ENCODE data around the gene PIK3R5. TPM values are rescaled to one million over a fixed set of nuclear protein-coding genes. Genes with fewer than 3 reads are reported as not detected.
A peak's percentile ranks its signal among the peaks of the same experiment; 100 is the strongest.

The PIK3R5 gene
- total RNA-seq, 1 donor from 2014 or later, result 2.5 TPM

DNA sequence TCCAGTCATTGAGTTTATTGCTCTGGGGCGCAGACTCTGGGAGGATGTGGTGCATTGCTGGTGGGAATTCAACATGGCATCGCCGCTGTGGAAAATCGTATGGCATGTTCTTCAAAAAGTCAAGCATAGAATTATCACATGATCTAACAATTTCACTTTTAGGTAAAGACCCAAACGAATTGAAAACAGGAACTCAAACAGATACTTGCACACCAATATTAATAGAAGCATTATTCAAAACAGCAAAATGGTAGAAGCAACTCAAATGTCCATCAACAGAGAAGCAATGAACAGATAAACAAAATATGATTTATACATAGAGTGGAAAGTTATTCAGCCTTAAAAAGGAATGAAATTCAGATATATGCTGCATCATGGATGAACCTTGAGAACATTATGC, 113.9 kb downstream of the PIK3R5 start:
- intact Hi-C loops (cut with DNase I), result no loop called here
- no peak for DNase-seq
- no peak for ATAC-seq (ENCODE audit: poor library complexity)

DNA sequence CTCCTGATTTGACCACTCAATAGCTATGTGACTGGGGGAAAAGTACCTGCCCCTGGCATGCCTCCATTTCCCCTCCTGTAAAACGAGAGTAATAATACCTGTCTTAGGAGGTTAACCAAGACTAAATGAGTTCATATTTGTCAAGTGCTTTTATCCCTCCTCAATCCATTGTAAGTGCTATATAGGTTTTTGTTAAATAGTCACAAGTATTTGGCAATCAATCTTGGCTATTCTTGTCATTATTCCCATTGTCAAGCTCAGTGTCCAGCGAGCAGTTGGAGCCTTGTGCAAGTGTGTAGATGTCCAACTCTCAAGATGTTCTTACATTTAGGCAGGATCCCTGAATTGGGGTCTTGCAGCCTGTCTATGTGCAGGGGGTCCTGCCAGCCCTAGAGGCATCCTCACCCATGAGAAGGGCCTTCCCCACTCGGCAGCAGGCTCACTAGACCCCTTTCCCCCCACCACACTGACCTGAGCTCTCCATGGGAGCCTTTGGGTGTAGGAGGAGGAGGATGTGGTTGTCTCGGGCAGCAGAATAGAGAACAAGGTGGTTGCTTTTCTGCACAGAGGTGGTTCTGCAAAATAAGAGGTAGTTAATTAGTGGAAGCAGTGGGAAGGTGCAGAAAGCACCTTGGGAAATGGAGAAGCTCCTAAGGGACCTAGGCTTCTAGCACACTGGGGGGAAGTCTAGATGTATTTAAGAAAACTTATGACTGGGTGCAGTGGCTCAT, 116.0 kb downstream of the PIK3R5 start:
- ATAC-seq (ENCODE audit: poor library complexity), result no peak
- DNase-seq, result no peak
- intact Hi-C loops (cut with DNase I), result no loop called here

DNA sequence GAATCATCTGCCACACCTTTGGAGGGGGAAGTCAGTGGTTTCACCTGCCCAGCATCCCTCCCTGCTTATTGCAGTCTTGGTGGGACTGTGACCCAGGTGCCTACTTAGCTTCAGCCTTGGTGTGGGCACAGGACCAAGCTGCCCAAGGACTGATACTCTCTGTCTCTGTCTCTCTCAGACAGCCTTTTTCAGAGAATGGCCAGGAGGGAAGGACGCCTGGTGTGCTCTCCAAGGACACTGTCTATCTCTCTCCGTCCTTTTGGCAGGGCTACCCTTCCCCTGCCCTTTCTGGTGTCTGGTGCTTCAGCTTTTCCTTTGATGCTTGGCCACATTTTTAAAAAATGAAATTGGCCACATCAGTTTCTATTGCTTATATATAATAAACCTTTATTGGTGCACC, 117.6 kb downstream of the PIK3R5 start:
- intact Hi-C loops (cut with DNase I), result no loop called here
- DNase-seq, result no peak
- ATAC-seq (ENCODE audit: poor library complexity), result peak; percentile 76

DNA sequence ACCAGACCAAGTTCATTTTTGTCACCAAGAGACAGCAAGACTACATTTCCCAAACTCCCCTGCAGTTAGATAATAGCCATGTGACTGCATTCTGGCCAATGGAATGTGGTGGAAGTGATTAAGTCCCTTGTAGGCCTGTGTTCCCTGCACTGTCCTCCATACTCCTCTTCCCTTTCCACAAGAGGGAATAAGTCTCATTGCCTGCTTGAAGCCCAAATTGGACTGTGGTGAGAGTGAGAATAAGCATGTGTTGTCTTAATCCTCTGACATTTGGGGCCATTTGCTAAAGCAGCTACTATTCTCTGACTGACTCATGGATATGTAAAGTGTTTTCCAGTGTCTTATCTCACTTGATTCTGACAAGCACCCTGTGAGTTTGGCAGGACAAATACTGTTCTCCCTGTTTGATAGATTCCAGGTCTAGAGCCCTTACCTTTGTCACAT, 118.7 kb downstream of the PIK3R5 start:
- peak; percentile 91 for ATAC-seq (ENCODE audit: poor library complexity)
- no peak for DNase-seq
- intact Hi-C loops (cut with DNase I), result no loop called here

DNA sequence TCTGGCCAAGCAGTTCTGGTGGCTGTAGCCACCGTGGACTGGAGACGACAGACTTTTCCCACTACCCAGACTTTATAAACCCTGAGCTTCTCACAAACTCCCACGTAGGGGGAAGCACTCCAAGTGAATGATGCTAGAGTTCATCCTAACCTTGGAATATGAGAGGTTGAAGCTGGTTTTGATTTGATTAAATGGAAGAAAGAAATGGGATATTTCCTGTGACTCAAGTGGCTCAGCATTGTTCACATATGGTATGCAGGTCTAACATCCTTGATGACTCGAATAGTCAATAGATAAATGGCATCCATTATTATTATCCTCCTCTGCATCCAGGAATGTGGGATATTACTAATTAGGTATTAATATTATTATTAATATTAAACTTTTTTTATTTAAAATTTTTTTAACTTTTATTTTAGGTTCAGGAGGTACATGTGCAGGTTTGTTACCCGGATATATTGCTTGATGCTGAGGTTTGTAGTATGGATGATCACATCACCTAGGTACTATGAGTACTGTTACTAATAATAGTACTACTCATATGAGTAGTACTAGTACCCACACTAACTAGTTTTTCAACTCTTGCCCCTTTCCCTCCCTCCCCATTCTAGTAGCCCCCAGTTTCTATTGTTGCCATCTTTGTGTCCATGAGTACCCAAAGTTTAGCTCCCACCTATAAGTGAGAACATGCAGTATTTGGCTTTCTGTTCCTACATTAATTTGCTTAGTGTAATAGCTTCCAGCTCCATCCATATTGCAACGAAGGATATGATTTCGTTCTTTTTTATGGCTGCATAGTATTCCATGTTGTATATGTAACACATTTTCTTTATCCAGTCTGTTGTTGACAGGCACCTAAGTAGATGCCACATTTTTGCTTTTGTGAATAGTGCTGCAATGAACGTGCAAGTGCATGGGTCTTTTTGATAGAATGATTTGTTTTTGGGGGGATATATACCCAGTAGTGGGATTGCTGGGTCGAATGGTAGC, 121.0 kb downstream of the PIK3R5 start:
- ATAC-seq (ENCODE audit: poor library complexity), result no peak
- no peak for DNase-seq
- intact Hi-C loops (cut with DNase I), result no loop called here

GRCh38 chr17:8843344-8843743, 122.2 kb downstream of the PIK3R5 start:
- intact Hi-C loops (cut with DNase I), result no loop called here
- ATAC-seq (ENCODE audit: poor library complexity), result no peak

DNA sequence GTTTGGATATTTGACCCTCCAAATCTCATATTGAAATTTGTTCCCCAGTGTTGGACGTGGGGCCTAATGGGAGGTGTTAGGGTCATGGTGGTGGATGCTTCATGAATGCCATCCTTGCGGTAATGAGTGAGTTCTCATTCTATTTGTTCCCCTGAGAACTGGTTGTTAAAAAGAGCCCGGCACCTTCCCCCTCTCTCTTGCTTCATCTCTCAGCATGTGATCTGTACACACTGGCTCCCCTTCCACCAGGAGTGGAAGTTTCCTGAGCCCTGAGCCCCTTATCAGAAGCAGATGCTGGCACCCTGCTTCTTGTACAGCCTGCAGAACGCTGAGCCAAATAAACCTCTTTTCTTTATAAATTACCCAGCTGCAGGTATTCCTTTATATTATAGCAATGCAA, 123.7 kb downstream of the PIK3R5 start:
- intact Hi-C loops (cut with DNase I), result no loop called here
- ATAC-seq (ENCODE audit: poor library complexity), result no peak
- no peak for DNase-seq

More at GRCh38 chr17:8843344-8843743, 122.2 kb downstream of the PIK3R5 start:
- DNase-seq, result no peak

GRCh38 chr17:8839410-8839935, 126.0 kb downstream of the PIK3R5 start:
- ATAC-seq (ENCODE audit: poor library complexity) (peak; percentile 59), DNase-seq (no peak)
- intact Hi-C loops (cut with DNase I), result no loop called here

DNA sequence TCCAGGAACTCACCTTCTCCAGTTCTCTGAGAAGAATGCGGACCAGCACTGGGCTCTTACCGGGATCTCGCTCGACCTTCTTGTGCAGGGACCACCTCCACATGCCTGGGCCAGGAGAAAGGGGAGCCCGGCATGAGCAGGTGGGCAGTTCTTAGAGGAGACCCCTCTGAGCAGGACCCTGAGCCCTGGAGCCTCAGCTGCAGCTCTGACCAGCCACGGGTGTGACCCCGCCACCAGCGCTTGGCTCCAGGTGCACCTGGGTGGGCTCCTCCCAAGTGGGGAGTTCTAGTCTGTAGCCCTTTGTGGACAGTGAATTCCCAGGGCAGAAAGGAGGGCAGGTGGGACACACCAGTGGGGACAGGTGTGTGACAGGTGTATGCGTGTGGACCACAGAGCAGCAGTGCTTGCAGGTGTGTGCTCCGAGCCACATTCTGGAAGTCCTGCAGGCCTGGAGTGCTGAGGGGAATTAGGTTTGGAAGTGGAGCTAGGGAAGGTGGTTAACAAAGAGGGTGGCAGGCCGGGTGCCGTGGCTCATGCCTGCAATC, 126.9 kb downstream of the PIK3R5 start:
- ATAC-seq (ENCODE audit: poor library complexity) (no peak), DNase-seq (no peak)
- intact Hi-C loops (cut with DNase I), result no loop called here

GRCh38 chr17:8837563-8838075, 127.9 kb downstream of the PIK3R5 start:
- intact Hi-C loops (cut with DNase I), result no loop called here
- no peak for DNase-seq
- peak; percentile 61 for ATAC-seq (ENCODE audit: poor library complexity)

DNA sequence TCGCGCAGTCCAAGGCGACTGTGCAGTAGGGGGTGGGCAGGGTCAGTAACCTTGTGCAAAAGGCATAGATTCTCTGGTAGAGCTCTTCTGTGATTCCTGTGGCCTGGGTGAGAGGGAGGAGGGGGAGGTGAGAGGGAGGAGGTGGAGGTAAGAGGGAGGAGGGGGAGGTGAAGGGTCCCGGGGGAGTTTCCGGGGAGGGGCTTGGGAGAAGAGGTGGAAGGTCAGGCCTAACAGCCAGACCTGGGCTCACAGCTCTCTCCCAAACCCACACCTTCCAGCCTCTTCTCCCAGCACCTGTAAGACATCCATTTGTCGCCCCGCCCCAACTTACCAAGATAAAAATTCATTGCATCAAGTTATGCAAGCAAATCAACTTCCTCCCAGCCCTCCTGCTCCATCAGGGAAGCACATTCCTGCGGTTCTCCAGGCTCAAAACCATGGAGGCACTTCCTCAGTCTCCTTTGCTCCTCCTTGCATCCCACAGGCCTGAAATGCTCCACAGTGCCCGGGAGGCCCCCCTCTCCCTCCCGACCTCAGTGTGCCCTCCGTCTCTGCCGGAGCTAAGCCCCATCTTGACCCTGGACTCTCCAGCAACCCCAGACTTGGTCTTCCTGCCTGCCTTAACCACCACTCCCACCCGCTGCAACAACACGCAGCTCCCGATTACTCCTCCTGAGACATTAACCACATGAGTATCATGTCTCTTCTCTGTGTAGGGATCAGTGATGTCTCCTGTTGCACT, 128.5 kb downstream of the PIK3R5 start:
- intact Hi-C loops (cut with DNase I), result no loop called here
- no peak for ATAC-seq (ENCODE audit: poor library complexity)
- no peak for DNase-seq

DNA sequence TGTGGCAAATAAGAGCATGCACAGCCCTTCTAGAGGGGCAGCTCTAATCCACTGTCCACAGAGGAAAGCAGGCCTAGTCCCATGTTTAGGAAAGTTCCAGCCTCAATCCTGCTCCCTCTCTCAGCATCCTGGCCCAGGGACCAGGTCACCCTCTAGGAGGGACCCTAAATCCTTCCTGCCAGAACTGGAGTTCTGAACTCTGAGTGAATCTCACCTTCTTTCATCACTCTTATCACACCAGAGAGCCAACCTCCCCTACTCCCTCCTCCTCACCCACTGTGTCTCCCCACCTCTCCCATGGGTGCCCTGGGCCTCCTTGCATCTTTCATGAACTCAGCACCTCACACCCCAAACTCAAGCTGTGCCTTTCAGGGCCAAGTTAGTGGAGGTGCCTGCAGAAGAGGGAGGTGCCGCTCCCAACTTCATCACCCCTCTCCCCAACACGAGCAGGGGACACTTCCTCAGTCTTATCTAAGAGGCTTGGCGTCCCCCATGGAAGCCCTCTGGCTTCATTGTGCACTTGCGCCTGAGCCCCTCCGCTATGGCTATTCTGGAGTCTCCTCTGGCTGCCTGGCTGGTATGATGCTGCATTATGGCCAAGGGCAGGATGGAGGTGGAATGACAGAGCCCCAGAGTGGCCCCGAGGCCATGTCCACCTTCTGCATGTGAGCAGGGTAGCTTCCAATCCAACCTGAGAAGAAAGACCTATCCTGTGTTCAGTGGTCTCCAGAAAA, 129.7 kb downstream of the PIK3R5 start:
- ATAC-seq (ENCODE audit: poor library complexity) (no peak), DNase-seq (no peak)
- intact Hi-C loops (cut with DNase I), result no loop called here

GRCh38 chr17:8835106-8835505, 130.4 kb downstream of the PIK3R5 start:
- ATAC-seq (ENCODE audit: poor library complexity) (no peak), DNase-seq (no peak)
- intact Hi-C loops (cut with DNase I), result no loop called here

DNA sequence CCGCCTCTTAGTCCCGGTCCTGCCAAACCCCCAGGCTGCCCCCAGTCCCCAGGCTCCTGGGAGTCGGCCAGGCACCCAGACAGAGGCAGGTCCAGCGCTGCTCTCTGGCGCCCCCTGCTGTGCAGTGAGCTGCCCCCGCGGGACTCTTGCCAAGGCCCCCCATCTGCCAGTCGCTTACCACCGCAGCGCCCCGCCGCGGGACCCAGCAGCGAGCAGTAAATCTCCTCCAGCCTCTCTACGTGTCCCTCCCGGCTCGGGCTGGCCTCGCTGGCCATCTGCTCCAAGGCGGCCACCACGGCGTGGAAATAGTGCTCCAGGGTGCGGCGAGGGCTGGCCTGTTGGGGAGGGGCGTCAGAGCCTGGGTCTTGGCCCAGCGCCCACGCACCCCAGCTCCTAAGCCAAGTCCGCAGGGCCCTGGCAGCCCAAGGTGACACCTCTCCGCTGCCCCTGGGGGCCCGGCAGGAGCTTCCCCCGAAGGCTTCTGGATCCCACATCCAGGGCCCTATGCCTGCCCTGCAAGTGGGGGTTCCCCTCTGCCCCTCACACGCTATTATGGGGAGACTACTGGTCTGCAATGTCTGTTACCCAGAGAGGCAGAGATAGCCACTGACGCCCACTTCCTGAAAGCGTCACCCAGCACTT, 132.7 kb downstream of the PIK3R5 start:
- DNase-seq, result no peak
- intact Hi-C loops (cut with DNase I), result no loop called here
- no peak for ATAC-seq (ENCODE audit: poor library complexity)

GRCh38 chr17:8831234-8831849, 134.2 kb downstream of the PIK3R5 start:
- ATAC-seq (ENCODE audit: poor library complexity), result no peak
- intact Hi-C loops (cut with DNase I), result no loop called here
- DNase-seq, result no peak

DNA sequence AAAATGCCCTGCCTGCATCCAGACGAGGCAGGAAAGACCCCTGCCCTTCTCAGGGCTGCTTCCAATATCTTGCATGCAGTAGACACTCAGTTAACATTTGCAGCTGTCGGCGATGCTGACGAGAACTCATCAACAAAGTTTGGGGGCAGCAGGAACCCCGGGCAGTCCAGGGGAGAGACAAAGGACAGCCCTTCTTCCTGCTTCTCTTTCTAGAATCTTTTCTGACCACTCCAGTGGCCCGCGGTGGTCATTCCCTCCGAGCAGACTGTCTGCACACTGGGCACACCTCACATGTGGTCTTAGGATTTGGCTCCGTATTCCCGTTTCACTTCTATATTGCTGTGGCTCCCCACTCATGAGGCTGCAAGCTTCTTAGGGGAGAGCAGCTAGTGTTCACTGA, 135.4 kb downstream of the PIK3R5 start:
- no peak for ATAC-seq (ENCODE audit: poor library complexity)
- intact Hi-C loops (cut with DNase I), result no loop called here

More for the DNA sequence above, 135.4 kb downstream of the PIK3R5 start:
- no peak for DNase-seq
